ENCODE measurements around the gene ANAPC10.

DNA sequence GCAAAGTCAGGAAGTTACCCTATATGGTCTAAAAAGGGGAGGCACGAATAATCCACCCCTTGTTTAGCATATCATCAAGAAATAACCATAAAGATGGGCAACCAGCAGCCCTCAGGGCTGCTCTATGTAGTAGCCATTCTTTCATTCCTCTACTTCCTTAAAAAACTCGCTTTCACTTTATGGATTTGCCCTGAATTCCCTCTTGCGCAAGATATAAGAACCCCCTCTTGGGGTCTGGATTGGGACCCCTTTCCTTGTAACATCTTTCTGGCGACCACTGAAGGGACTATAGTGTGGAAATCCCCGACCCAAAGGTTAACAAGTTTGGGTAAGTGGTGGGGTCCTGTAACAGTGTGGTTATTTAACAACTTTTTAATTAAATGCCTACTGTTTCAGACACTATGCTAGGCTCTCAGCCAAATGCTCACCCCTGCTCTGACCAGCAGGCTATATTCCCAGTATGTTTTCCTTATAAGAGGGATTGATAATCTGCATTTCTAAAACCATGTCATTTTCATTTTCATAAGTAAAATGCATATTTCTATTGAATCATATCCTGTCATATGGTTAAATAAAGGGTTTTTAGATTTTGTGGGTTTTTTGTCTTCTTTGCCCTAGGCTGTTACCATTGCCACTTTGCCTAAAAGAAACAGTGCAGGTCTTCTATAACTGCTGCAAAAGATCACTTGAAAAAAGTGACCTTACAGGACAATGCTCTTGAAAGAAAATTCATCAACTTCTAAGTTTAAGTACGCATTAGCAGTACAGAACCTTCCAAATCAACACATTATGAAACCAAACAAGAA is 41.5 kb downstream of the ANAPC10 start:
- TF ChIP-seq POLR2AphosphoS5 (IDR thresholded peaks at IDR 0.05; ENCODE audit: borderline replicate concordance, low read depth, low read length) (no peak), EZH2 (IDR thresholded peaks at IDR 0.05) (no peak)
